ENCODE results near the gene EPHB1.
"Not testable (repeated sequence)": the region's sequence is repeated elsewhere in the genome, so short reads cannot be mapped to it uniquely, and the experiment has no call there.

Gene EPHB1

DNA sequence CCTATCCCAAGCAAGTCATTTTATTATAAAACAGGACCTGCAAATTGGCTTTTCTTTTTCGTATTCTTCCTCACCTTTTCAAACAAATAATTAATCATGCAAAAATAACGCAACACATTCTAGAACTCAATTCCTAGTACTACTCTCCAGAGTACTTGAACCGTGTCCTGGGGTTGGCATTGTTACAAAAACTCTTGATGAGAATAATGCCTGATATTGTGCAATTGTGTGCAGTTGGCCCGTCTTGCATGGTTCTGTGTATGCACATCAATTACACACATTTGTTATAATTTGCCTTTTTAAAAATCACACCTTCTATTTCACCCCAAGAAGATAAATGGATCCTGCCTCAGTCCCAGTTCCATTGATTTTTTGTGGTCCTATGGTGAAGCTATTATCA, 205.4 kb downstream of the EPHB1 start:
- no peak for DNase-seq (ENCODE audit: low read depth)

DNA sequence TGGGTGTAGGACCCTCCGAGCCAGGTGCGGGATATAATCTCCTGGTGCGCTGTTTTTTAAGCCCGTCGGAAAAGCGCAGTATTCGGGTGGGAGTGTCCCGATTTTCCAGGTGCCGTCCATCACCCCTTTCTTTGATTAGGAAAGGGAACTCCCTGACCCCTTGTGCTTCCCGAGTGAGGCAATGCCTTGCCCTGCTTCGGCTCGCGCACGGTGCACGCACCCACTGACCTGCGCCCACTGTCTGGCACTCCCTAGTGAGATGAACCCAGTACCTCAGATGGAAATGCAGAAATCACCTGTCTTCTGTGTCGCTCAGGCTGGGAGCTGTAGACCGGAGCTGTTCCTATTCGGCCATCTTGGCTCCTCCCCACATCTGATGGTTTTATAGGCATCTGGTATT, 210.6 kb downstream of the EPHB1 start:
- DNase-seq (ENCODE audit: low read depth): not testable (repeated sequence)

DNA sequence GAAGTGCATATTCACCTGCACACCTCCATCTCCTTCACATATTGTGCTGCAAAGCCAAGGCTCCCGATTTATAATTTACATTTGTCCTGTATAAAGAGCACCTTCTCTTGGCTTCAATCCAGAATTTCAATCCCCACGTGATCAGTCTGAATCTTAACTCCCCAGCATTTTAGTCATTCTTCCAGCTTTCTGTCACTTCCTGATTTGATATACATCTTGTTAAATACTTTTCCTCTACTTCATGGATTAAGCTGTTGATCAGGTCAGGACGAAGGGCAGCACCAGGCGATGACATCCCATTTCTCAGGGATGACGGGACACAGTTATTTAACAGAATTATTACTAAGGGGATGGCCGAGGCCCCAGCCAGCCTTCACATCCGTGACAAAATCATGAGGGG, 212.5 kb downstream of the EPHB1 start:
- DNase-seq (ENCODE audit: low read depth): peak; percentile 60

DNA sequence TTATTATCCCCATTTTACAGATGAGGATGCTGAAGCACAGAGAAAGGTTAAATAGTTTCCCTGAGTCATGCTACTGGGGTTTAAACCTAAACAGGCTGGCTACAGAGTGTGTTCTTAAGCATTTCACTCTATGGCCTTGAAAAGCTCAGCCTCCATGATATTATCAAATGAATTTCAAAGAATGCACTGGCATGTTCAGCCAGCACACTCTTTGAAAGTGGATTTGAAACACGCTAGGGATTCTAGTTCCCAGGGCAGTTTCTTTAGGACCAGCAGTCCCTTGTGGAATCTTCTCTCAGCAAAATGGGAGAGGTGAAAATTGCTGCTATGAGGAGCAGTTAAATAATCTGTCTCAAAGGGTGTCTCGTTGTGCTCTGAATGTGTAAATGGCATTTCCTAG, 213.3 kb downstream of the EPHB1 start:
- no peak for DNase-seq (ENCODE audit: low read depth)

DNA sequence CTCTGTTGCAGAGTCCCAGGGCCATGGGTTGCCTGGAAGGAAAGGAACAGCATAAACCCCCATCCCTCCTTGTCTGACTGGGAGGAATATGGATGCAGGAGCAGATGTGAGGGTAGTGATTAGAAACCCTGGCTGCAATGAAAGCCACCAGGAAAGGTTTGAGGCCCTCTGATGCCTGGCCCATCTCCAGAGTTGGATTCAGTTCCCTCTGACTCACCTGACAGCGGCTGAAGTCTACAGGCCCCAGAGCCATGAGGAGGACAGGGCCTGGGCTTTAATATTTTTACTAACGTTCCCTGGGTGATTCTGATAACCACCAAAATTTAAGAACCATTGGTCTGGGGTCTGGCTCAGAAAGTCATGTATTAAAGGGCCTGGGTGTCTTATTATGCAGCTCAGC, 214.0 kb downstream of the EPHB1 start:
- DNase-seq (ENCODE audit: low read depth): no peak

DNA sequence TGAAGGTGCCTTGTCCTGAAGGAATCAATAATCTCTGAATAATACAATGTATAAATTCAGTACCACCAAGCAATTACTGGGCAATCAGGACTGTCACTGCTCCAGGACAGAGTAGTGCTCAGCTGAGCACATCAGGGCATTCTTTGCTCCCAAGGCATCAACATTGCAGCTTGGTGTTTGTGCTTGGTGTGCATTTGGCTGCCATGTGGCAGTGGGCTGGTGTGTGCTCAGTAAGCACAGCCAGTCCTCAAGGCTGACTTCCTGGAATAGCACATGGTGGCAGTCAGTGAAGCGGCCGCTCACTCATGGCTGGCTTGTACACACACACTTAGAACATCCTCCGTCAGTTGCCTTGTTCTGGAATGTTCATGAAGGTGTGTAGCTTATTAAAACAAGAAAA, 217.0 kb downstream of the EPHB1 start:
- DNase-seq (ENCODE audit: low read depth): no peak

DNA sequence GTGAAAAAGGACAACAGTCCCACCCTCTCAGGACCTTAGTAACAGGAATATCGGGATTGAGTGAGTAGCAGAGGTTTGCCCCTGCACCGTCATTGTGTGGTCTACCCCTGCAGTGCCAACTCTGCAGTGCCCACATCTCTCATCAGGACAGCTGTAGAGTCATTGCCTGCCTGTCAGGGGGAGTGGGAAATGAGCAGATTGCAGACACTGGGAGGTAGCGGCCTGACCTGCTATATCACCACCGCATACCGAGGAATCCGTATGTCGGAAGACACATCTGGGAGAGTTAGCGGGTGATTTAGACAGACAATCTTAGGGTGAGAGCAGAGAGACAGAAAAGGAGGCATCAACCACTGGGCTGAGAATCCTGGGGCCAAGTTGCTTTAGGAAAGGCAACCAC, 218.1 kb downstream of the EPHB1 start:
- DNase-seq (ENCODE audit: low read depth): no peak

DNA sequence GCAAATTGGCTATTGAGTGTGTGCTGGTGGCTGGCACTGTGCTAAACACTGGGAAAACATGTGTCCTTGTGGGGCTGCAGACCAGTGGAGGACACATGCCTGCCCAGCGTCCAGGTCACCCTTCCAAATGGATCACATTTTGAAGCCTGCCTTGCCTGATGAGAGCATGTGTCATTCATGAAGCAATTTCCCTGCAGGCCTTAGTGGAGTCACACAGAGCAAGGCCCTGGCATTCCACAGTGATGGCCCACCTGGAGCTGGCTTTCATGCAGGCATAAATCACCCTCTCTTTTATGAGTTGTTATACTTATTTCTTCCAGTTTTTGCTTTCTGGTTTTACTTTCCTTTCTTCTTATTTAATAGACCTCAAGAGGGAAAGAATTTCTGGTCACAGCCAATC, 219.5 kb downstream of the EPHB1 start:
- DNase-seq (ENCODE audit: low read depth): no peak

DNA sequence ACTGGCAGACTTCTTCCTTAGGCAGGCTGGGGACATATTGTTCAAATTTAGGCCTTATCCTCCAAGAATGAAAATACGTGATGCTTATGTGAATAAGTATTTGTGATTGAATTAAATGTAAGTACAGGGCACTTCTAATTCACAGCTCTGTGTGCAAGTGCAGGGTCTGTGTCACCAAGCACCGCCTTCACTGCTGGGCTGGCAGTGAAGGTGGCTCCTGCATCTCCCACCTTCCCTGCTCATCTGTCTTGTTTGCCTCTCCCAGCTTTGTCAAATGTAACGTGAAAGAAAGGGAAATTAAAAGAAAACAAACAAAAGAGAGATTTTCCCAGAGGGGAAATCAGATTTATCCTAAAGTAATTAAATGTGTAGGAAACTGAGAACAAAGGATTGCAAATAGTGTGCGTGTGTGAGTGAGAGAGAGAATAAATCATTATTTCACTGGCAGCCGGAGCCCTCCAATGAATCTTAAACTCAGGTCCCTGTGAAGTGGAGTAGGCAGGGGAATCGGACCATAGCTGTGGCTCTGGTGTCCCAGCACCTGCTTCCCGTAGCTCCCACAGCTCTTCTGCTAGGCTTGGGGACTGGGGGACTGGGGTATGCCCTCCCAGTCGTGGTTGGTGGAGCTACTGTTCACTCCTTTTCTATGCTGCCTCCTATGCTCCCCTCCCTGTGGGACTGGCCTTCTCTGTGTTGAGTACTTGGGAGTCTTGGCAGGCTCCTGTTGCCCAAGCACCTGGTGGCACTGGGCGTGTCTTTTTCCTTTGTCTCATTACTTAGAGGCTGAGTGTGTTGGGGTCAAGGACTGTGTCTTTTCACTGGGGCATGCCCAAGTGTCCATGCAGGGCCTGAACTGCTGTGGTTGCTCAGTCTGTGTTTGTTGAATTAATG, 222.2 kb downstream of the EPHB1 start:
- DNase-seq (ENCODE audit: low read depth): no peak

DNA sequence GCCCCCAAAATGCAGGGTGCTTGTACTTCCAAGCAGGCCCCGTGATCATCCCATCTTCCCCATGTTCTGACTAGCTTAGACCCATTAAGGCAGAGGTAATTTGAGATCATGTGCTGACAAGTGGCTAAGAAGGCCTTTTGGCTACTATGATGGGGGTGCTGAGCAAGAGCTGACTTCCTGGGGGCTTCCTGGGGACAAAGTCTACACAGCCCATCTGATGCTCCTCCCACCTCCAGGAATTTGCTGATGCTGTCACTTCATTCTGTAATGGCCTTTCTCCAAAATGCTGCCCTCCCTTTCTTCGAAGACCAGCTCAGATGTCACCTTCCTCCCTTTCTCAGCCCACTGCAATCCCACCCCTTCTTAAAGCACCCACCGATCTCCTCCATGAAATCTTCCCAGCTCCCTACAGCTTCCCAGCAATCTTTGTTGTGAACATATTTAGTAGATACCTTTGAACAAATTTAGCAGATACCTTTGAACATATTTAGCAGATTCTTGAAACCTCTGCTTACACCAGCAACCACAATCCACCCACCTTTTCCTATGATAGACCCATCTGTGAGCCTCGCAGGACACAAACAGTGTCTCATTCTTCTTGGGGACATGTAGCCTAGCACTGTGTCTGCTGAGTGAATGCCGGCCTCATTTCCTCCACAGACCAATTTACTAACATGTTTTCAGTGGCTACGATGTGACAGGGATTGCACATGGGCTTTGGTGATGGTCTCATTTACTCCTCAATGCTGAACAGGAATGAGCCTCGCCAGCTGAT, 223.3 kb downstream of the EPHB1 start:
- DNase-seq (ENCODE audit: low read depth): no peak

DNA sequence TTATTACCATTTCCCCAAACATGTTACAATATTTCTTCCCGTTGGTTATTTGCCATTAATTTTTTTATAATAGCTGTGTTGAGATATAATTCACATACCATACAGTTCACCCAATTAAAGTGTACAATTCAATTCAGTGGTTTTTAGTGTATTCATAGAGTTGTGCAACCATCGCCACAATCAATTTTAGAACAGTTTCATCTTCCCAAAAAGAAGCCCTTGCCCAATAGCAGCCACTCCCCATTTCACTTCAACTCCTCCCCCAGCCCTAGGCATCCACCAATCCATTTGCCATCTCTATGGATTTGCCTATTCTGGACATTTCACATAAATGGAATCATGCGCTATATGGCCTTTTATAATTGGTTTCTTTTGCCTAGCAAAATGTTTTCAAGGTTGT, 225.1 kb downstream of the EPHB1 start:
- no peak for DNase-seq (ENCODE audit: low read depth)

DNA sequence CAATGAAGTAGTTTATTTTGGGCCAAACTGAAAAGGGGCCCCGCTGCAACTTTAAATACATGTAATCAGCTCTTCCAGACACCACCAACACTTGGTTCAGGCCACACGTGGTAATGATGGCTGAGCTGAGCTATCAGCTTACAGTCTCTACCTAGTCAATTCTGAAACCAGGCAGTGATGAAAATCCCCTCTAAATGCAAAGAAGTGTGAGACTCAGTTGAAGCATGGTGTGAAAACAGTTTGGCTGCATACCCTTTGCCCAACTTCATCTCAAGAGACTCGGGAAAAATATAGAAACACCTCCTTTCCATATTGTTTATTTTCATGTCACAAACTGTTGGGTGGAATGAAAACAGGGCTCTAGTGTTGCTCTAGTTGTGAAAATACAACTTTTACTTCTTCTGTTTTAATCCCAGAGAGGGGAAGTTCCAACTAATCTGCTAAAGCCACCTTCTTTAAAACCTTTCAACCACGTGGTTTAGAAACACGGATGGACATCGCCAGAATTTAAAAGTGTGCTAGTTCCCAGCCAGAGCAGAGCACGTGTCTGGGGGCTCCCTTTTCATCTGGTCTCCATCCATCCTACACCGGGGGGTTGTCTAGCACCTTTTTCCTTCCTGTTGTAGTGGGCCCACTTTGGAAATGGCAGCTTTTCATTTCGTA, 229.1 kb downstream of the EPHB1 start:
- DNase-seq (ENCODE audit: low read depth): no peak

DNA sequence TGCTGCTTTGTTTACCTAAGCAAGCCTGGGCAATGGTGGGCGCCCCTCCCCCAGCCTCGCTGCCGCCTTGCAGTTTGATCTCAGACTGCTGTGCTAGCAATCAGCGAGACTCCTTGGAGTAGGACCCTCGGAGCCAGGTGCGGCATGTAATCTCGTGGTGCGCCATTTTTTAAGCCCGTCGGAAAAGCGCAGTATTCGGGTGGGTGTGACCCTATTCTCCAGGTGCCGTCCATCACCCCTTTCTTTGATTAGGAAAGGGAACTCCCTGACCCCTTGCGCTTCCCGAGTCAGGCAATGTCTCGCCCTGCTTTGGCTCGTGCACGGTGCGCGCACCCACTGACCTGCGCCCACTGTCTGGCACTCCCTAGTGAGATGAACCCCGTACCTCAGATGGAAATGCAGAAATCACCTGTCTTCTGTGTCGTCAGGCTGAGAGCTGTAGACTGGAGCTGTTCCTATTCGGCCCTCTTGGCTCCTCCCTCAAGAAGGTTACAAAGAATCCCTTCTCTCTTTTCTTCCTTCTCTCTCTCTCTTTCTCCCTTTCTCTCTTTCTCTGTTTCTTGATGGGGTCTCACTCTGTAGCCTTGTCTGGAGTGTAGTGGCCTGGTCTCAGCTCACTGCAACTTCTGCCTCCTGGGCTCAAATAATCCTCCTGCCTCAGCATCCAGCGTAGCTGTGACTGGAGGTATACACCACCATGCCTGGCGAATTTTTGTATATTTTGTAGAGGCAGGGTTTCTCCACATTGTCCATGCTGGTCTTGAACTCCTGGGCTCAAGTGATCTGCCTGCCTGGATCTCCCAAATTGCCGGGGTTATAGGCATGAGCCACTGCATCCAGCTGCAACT, 235.9 kb downstream of the EPHB1 start:
- DNase-seq (ENCODE audit: low read depth): not testable (repeated sequence)

DNA sequence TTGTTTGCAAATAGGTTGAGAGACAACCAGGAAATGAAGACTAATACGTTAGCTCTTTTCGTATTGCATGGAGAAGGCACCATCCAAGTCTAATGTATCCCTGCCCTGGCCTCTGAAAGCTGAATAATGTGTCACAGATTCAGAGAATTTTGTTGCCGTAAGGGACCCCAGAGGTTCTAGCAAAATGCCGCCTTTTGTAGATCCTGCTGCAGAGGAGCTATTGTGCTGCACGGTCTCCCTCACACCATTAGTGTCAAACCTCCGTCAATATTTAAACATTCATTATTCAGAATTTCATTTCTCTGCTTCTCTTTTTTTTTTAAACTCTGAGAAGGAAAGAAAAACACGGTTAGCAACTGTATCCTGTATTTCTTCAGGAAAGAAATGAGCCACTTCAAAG, 238.7 kb downstream of the EPHB1 start:
- no peak for DNase-seq (ENCODE audit: low read depth)

DNA sequence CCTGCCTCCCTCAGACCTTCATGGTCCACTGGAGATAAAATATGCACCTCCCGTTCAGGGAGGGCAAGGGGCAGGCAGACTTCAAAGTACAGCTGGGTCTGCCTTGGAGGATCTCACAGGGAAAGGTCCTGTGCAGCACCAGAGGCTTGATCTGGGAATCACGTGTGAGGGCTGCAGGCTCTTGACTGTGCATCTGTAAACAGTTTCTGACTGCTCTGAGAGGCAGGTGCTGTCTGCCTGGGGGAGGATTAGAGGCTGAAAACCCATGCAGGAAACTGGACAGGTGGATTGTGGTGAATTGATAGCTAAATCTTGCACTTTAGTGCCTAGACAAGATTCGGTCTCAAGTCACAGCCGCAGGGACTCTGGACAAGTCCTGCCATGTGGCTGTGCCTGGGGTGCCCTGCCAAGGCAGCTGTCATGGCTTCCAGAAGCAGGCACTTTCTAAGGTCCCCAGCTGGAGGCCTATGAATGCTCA, 239.3 kb downstream of the EPHB1 start:
- DNase-seq (ENCODE audit: low read depth): no peak

DNA sequence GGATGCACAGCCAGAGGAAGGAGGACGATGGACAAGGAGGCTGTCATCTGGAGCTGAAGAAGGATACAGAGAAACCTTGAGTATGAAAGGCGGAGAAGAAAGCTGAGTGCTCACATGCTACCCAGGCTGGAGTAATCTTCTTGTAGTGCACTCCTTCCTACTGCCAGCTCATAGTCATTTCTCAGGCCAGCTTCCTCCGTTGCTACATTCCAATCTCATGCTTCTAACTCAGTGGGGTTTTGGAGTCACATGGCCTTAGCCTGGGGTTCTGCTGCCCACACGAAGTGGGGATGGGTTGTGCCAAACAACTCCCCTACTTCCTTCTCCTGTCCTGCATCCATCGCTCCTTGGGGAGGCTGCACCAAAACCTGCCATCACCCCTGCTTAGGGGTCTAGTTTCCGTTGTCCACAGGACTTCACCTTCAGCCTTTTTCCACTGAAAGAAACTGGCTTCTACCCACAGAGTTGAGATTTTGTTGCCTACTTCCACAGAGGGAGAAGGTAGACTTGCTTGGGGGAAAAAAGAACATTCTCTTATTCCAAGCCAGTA, 239.9 kb downstream of the EPHB1 start:
- peak; percentile 6 for DNase-seq (ENCODE audit: low read depth)

DNA sequence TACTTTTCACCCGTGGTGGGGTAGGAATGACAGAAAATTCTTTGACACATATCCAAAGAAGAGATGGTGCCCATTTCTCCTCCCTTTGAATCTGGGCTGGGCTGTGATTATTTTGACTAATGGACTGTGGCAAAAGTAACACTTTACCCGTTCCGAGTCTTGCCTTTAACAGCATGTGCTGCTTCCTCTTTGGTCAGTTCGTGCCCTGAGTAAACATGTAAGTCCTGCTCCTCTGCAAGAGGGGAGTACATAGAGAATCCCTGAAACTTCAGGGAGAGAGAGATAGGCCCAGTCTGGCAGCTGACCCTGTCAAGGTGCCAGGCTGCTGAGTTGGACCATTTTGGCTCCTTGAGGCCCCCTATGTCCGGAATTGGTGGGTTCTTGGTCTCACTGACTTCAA, 243.1 kb downstream of the EPHB1 start:
- DNase-seq (ENCODE audit: low read depth): no peak

DNA sequence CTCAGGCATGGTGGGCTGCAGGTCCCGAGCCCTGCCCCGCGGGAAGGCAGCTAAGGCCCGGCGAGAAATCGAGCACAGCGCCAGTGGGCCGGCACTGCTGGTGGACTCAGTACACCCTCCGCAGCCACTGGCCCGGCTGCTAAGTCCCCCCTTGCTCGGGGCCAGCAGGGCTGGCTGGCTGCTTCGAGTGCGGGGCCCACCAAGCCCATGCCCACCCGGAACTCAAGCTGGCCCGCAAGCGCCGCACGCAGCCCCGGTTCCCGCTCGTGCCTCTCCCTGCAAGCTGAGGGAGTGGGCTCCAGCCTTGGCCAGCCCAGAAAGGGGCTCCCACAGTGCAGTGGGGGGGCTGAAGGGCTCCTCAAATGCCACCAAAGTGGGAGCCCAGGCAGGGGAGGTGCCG, 244.5 kb downstream of the EPHB1 start:
- DNase-seq (ENCODE audit: low read depth): not testable (repeated sequence)

DNA sequence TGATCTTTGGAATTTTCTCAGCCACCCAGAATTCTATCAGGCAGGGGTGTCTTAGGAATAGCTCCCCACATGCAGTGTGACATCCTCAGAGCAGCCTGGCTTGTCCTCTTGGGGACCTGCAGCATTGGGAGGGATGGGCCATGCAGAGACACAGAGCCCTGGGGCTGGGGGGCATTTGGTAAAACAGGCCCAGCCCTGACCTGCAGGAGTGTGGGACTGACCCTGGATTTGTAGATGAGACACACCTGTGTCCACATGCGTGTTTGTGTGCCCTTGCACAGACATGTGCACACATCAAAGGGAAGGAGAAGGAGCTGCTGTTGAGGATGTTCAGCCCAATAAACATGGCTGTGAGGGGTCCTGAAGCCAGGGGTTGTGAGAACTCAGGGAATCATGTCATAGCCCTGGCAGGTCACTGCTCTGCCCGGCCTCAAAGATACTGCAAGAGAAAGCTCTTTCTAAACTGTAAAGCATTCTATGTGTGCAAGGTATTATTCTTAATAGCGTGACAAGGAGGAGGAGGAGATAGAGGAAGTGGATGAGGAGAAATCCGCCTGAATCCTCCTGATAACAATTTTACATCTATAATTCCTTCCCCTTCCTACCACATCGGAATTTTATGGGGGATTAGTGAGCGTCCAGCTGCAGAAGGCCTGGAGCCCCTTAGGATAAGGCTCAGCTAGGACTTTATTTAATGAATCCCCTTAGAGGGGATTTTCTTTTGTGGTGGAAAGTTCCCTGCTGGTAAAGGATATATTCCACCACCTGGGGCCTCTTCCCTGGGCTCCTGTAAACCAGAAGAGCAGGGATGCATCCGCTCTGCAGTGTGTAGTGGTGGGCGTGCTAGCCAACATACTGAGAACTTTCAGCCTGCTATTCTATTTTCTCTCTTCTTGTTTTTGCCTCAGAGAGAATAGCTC, 245.5 kb downstream of the EPHB1 start:
- DNase-seq (ENCODE audit: low read depth): no peak

DNA sequence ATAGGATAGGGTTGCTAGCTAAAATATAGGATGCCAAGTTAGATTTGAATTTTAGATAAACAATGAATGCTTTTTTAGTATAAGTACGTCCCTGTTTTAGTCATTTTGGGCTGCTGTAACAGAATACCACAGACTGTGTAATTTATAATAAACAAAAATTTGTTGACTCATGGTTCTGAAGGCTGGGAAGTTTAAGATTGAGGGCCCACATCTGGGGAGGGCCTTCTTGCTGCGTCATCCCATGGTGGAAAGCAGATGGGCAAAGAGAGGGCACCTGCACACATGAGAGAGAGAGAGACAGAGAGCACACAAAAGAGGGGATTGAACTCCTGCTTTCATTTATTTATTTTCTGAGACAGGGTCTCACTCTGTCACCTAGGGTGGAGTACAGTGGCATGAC, 246.5 kb downstream of the EPHB1 start:
- DNase-seq (ENCODE audit: low read depth): no peak
